GM12874 (cell line): ENCODE measurements around the gene MUC4.

Source experiments
- CTCF ChIP-seq: IDR thresholded peaks from 2 replicates; pipeline ENCODE4 v1.5.1; 2011; ENCODE audit warnings: low read depth, mild to moderate bottlenecking, control low read depth, low read length, moderate library complexity; ENCODE audit not compliant: insufficient read depth

MUC4 gene

DNA sequence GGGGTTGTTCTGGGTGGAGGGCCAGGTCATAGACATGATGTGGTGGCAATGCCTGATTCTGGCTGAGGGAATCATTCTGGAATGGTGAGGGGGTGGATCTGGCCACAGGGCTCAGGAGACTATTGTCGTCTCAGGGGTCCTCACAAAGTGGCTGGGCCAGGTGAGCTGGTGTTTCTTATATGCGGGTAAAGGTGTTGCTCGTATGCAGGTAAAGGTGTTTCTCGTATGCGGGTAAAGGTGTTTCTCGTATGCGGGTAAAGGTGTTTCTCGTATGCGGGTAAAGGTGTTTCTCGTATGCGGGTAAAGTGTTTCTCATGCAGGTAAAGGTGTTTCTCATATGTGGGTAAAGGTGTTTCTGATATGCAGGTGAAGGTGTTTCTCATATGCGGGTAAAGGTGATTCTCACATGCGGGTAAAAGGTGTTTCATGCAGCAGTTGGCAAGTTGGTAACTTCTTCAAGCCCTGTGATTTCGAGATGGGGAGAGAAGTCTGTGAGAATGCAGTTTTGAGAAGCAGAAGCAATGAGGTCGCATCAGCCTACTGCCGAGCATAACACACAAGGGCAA is 10.5 kb upstream of the MUC4 start:
- TF ChIP-seq CTCF, result no peak

- no peak for TF ChIP-seq CTCF
These were observed 9.8 kb upstream of the MUC4 start for GRCh38 chr3:195821403-195822130.

- no peak for TF ChIP-seq CTCF
These were observed 9.2 kb upstream of the MUC4 start for GRCh38 chr3:195820901-195821300.

- no peak for TF ChIP-seq CTCF
These were observed 8.5 kb upstream of the MUC4 start for GRCh38 chr3:195820186-195820585.

DNA sequence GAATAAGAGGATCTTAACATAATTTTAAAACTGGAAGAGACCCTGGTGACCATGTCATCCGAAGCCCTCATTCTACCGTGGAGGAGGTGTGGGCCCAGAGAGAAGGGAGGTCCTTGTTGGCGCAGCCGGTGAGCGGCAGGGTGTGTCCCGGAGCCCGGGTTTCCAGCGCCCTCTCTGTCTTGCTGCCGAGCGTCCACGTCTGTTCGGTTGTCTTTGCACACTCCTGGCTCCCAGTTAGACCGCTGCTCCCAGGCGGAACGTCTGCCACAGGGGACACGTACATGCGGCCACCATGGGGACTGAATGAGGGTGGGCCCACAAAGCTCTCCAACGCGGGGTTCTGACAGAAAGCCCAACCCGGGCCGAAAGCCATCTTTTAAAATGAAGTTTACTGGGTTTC is 6.6 kb upstream of the MUC4 start:
- TF ChIP-seq CTCF, result no peak

DNA sequence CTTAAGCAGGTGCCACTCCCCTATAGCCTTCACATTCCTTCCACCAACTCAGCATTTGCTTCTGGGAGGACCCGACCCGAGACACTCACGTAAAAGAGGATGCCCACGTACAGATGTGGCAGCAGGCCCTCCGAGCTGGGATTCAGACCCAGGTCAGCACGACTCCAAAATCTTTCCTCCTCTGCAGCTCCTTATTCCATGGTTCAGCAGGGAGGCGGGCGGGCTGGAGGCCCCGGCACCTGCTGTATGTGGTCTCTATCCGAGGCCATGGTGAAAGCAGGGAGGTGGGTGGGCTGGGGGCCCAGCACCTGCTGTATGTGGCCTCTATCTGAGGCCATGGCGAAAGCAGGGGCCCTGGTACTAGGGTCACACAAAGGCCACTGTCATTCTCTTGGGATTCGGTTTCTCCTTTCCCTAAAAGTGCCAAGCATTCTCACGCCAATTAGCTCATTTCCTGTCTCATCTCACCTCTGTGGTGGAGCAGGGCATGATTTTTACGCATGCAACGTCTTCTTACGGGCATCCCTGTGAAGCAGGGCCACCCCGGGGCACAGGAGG is 5.9 kb upstream of the MUC4 start:
- no peak for TF ChIP-seq CTCF

GRCh38 chr3:195815169-195815771 is 3.5 kb upstream of the MUC4 start:
- TF ChIP-seq CTCF, result no peak
